Subcutaneous abdominal adipose tissue (tissue), 5 donors: ENCODE measurements around the gene RPS6KA6.
"Not testable (repeated sequence)": the region's sequence is repeated elsewhere in the genome, so short reads cannot be mapped to it uniquely, and the experiment has no call there.

Experiments used
- H3K27ac ChIP-seq: one replicate; pipeline ENCODE4 v1.7.0; 2013; ENCODE audit warnings: low read depth, mild to moderate bottlenecking, inconsistent platforms, low read length, moderate library complexity
- H3K27me3 ChIP-seq, 5 donors: one replicate each; pipeline ENCODE4 v1.7.0; 2013; ENCODE audit warnings: low read length in 5 of 5, inconsistent platforms in 1 of 5; ENCODE audit not compliant: control insufficient read depth in 5 of 5, insufficient read depth in 4 of 5
- H3K36me3 ChIP-seq, 5 donors: one replicate each; pipeline ENCODE4 v1.7.0; 2013; ENCODE audit warnings: low read length in 5 of 5; ENCODE audit not compliant: control insufficient read depth in 5 of 5, insufficient read depth in 5 of 5
- H3K4me1 ChIP-seq, 5 donors: one replicate each; pipeline ENCODE4 v1.7.0; 2013; ENCODE audit warnings: low read length in 5 of 5, mild to moderate bottlenecking in 3 of 5, moderate library complexity in 1 of 5; ENCODE audit not compliant: control insufficient read depth in 5 of 5, insufficient read depth in 5 of 5
- H3K4me3 ChIP-seq, 5 donors: one replicate each; pipeline ENCODE4 v1.7.0; 2013; ENCODE audit warnings: low read length in 5 of 5, low read depth in 1 of 5
- H3K9ac ChIP-seq, 5 donors: one replicate each; pipeline ENCODE4 v1.7.0; 2013; ENCODE audit warnings: low read length in 5 of 5, mild to moderate bottlenecking in 4 of 5, moderate library complexity in 3 of 5
- H3K9me3 ChIP-seq, 5 donors: one replicate each; pipeline ENCODE4 v1.7.0; 2013; ENCODE audit warnings: low read length in 5 of 5; ENCODE audit not compliant: control insufficient read depth in 5 of 5
- donor health status: healthy.
- donor health status: healthy.
- donor health status: healthy.
- donor health status: healthy.
- donor health status: healthy.

Gene RPS6KA6

DNA sequence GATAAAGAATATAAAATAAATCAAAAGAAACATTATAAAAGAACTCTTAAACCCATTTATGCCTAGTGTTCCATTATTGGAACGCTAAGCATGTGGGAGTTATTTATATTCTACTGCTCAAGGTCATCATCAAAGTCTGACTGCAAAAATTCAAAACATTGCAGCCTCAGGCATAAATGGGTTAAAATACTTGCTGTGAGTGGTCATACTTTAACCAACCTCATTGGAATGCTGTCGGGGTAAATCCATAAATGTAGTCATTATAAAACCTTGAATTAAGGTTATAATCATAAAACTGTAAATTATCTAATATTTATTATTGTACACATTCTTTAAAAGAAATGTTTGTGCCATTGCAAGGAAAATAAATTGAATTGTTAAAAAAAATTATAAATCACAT, 55.0 kb downstream of the RPS6KA6 start:
- no peaks in the 10 kb centered on the region for H3K36me3 ChIP-seq
- no peak overlapping the region for H3K27ac ChIP-seq
- H3K27me3 ChIP-seq = no peaks in the 10 kb centered on the region
- H3K9ac ChIP-seq = no peak overlapping the region
- no peaks in the 10 kb centered on the region for H3K4me1 ChIP-seq
- H3K4me3 ChIP-seq = no peak overlapping the region
- H3K9me3 ChIP-seq = peaks cover 0 to under 1% (median 0%) of the 10 kb centered on the region in 5 donors

GRCh38 chrX:84123585-84123984, 64.4 kb downstream of the RPS6KA6 start:
- Histone ChIP-seq H3K27me3 (peaks cover 0 to 5% (median 3%) of the 10 kb centered on the region in 5 donors), H3K4me3 (no peak overlapping the region), H3K9ac (no peak overlapping the region), H3K4me1 (no peaks in the 10 kb centered on the region), H3K27ac (no peak overlapping the region), H3K9me3 (peaks cover 0 to 3% (median 0%) of the 10 kb centered on the region in 5 donors), H3K36me3 (no peaks in the 10 kb centered on the region)

- no peaks in the 10 kb centered on the region for H3K36me3 ChIP-seq
- no peaks in the 10 kb centered on the region for H3K4me1 ChIP-seq
- H3K27ac ChIP-seq = no peak overlapping the region
- no peak overlapping the region for H3K9ac ChIP-seq
- H3K27me3 ChIP-seq = peaks cover 0 to 4% (median 3%) of the 10 kb centered on the region in 5 donors
- no peak overlapping the region for H3K4me3 ChIP-seq
- peaks cover 0 to 4% (median 0%) of the 10 kb centered on the region in 5 donors for H3K9me3 ChIP-seq
These were observed 69.2 kb downstream of the RPS6KA6 start for GRCh38 chrX:84118769-84119168.

DNA sequence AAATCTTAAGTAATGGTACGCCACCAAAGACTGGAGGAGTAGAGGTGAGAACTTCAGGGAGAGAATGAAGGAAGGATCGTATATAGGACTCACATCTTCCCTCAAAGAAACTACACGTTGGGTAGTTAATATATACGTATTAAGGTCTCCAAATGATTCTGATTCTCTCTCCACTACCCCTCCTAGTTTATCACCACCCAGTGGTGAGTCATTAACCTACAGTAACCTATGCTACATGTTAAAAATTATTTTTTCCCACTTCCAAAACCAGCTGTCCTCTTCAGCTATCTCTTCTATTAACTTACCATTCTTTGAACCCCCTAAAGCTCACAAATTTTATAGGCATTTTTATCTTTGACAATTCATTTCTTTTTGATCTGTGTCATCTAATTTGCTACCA, 69.7 kb downstream of the RPS6KA6 start:
- no peaks in the 10 kb centered on the region for H3K4me1 ChIP-seq
- H3K36me3 ChIP-seq = no peaks in the 10 kb centered on the region
- peaks cover 0 to 4% (median 0%) of the 10 kb centered on the region in 5 donors for H3K9me3 ChIP-seq
- no peak overlapping the region for H3K4me3 ChIP-seq
- peaks cover 0 to 2% (median 1%) of the 10 kb centered on the region in 5 donors for H3K27me3 ChIP-seq
- no peak overlapping the region for H3K9ac ChIP-seq
- H3K27ac ChIP-seq = no peak overlapping the region

- no peak overlapping the region for H3K4me3 ChIP-seq
- H3K4me1 ChIP-seq = no peaks in the 10 kb centered on the region
- no peaks in the 10 kb centered on the region for H3K36me3 ChIP-seq
These were observed 79.4 kb downstream of the RPS6KA6 start for GRCh38 chrX:84108584-84108983.

DNA sequence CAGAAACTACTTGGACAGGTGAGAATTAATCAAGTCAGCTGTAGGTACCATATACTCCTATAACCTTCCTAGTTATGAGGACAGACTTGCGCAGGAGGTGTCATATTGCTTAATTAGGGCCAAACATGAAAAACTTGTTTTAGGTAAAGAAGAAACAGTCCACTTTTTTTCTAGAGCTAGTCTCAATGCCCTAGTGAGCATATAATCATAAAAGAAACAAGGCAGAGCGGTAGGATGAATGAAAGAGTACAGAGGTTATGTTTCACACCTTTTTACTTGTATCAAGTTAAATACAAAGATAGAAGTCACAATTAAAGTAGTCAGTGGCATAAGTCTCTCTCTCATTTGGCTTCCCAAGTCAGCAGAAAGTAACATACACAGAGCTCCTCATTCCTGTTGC, 88.9 kb downstream of the RPS6KA6 start:
- H3K36me3 ChIP-seq = no peaks in the 10 kb centered on the region
- no peak overlapping the region for H3K27ac ChIP-seq
- H3K4me3 ChIP-seq = no peak overlapping the region
- H3K9ac ChIP-seq = no peak overlapping the region
- H3K4me1 ChIP-seq = no peaks in the 10 kb centered on the region
- H3K27me3 ChIP-seq = peaks cover 0 to 3% (median 0%) of the 10 kb centered on the region in 5 donors
- no peaks in the 10 kb centered on the region for H3K9me3 ChIP-seq

More at GRCh38 chrX:84108584-84108983, 79.4 kb downstream of the RPS6KA6 start:
- peaks cover 0 to 5% (median 0%) of the 10 kb centered on the region in 5 donors for H3K9me3 ChIP-seq
- no peak overlapping the region for H3K9ac ChIP-seq
- no peak overlapping the region for H3K27ac ChIP-seq
- H3K27me3 ChIP-seq = peaks cover 0 to 8% (median 0%) of the 10 kb centered on the region in 5 donors

GRCh38 chrX:84079479-84080197, 108.4 kb downstream of the RPS6KA6 start:
- H3K4me3 ChIP-seq, H3K27me3 ChIP-seq, H3K9ac ChIP-seq, H3K36me3 ChIP-seq, H3K27ac ChIP-seq, H3K4me1 ChIP-seq: not testable (repeated sequence)
- peaks cover 0 to 17% (median 2%) of the 10 kb centered on the region in 5 donors for H3K9me3 ChIP-seq

DNA sequence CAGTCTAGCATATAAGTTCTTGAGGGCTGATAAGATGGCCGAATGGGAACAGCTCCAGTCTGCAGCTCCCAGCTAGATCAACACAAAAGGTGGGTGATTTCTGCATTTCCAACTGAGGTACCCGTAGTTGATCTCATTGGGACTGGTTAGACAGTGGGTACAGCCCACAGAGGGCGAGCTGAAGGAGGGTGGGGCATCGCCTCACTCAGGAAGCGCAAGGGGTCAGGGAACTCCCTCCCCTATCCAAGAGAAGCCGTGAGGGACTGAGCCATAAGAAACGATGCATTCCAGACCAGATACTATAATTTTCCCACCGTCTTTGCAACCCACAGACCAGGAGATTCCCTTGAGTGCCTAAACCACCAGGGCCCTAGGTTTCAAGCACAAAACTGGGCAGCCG, 109.0 kb downstream of the RPS6KA6 start:
- Histone ChIP-seq H3K9me3 (peaks cover 0 to 16% (median 2%) of the 10 kb centered on the region in 5 donors), H3K36me3 (no peaks in the 10 kb centered on the region), H3K27me3 (no peaks in the 10 kb centered on the region), H3K27ac (no peak overlapping the region), H3K4me3 (no peak overlapping the region), H3K4me1 (no peaks in the 10 kb centered on the region), H3K9ac (no peak overlapping the region)

DNA sequence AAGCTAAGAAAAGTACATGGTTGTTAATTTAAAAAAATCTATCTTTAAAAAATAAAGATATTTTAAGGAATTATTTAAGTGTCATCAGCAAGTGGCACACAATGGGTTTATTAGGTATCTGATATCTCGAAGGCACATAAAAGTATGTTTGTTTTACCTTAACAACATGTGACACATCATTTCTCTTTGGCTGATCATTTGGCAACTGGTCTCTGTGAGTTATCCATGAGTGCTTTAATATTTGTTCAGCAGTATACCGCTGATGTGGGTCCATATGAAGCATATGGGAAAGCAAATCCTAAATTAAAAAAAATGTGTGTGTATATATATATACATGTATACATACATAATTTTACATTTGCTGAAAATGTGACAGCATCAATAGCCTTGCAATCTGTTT, 123.2 kb downstream of the RPS6KA6 start:
- peaks cover 0 to 9% (median 0%) of the 10 kb centered on the region in 5 donors for H3K27me3 ChIP-seq
- H3K4me3 ChIP-seq = no peak overlapping the region
- H3K9me3 ChIP-seq = no peaks in the 10 kb centered on the region
- no peaks in the 10 kb centered on the region for H3K36me3 ChIP-seq
- H3K4me1 ChIP-seq = peaks cover 0 to 4% (median 0%) of the 10 kb centered on the region in 5 donors
- no peak overlapping the region for H3K9ac ChIP-seq
- H3K27ac ChIP-seq = no peak overlapping the region

GRCh38 chrX:84064164-84064563, 123.8 kb downstream of the RPS6KA6 start:
- Histone ChIP-seq H3K4me1 (peaks cover 0 to 4% (median 0%) of the 10 kb centered on the region in 5 donors), H3K9me3 (no peaks in the 10 kb centered on the region), H3K4me3 (no peak overlapping the region)

More at GRCh38 chrX:84064164-84064563, 123.8 kb downstream of the RPS6KA6 start:
- H3K9ac ChIP-seq = no peak overlapping the region
- H3K27me3 ChIP-seq = peaks cover 0 to 9% (median 0%) of the 10 kb centered on the region in 5 donors
- no peaks in the 10 kb centered on the region for H3K36me3 ChIP-seq
- H3K27ac ChIP-seq = no peak overlapping the region
